Femur (tissue), 1 donor: ENCODE measurements around the gene DCAF5.
A peak's percentile ranks its signal among the peaks of the same experiment; 100 is the strongest.

Experiments used
- DNase-seq: peaks from one replicate; pipeline ENCODE4 v3.0.0-alpha.2; 2017

Gene DCAF5

DNA sequence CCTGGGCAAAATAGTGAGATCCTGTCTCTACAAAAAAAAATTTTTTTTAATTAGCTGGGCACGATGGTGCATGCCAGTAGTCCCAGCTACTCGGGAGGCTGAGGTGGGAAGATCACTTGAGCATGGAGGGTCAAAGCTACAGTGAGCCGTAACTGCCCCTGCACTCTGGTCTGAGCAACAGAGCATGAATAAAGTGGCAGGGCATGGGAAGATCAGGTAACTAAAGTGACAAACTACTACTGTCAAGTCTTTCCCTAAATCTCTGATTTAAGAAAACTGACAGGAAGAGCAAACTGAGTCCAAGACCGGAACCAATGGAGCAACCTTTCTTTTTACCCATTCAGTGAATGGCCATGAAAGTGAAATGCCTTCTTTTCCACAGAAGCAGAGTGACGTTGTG lies 10.8 kb downstream of the DCAF5 start:
- no peak for DNase-seq

DNA sequence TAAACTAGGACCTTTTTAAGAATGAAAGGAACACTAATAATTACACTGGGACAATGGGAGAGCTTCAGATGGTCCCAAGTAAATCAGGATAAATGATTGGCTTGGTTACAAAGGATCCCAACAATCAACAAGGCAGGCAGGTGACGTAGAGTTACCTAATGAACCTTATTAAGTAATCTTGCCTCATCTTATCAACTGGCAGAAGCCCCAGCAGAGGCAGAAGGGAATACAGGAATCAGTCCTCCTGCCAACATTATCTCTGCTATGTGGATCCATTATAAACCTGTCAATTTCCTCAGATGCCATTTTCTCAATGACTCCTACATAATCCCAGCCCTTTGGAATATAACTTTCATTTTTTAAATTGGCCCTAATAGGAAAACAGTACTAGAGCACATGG lies 11.4 kb downstream of the DCAF5 start:
- DNase-seq: no peak

DNA sequence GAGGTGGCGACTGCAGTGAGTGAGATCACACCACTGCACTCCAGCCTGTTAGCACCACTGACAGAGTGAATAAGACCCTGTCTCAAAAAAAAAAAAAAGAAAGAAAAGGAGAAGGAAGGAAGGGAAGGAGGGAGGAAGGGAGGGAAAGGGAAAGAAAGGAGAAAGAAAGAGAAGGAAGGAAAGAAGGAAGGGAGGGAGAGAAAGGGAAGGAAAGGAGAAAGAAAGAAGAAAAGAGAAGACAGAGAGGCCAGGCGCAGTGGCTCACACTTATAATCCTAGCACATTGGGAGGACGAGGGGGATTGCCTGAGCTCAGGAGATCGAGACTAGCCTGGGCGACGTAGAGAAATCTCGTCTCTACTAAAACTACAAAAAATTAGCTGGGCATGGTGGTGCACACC lies 13.2 kb downstream of the DCAF5 start:
- no peak for DNase-seq

DNA sequence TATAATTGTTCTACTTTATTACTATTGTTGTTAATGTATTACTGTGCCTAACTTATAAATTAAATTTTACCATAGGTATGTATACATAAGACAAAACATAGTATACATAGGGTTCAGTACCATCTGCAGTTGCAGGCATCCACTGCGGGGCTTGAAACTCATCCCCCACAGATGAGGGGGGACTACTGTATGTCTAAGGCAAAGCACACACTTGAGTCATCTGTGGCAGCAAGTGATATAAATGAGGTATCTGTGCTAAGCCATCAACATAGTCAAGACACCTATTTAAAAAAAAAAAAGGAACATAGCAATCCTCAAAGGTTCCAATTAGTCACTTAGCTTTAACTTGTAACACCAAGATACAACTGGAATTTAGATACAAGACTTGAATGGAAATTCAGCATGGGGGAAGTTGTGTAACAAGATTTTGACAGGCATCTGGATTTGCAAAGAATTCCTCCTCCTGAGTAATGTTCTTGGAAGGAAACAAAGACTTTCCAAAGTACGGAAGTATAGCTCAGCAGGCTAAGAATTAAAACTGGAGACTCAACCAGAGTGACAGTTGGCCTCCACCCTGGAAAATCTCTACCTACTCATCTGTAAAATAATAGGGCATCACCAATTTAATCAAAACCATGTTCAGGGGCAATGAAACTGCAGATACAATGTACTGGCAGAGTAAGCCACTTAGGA lies 14.9 kb downstream of the DCAF5 start:
- DNase-seq: peak; percentile 23

GRCh38 chr14:69137416-69137815 lies 15.5 kb downstream of the DCAF5 start:
- DNase-seq: no peak

- DNase-seq: no peak
These were observed 17.8 kb downstream of the DCAF5 start for GRCh38 chr14:69135133-69135532.

DNA sequence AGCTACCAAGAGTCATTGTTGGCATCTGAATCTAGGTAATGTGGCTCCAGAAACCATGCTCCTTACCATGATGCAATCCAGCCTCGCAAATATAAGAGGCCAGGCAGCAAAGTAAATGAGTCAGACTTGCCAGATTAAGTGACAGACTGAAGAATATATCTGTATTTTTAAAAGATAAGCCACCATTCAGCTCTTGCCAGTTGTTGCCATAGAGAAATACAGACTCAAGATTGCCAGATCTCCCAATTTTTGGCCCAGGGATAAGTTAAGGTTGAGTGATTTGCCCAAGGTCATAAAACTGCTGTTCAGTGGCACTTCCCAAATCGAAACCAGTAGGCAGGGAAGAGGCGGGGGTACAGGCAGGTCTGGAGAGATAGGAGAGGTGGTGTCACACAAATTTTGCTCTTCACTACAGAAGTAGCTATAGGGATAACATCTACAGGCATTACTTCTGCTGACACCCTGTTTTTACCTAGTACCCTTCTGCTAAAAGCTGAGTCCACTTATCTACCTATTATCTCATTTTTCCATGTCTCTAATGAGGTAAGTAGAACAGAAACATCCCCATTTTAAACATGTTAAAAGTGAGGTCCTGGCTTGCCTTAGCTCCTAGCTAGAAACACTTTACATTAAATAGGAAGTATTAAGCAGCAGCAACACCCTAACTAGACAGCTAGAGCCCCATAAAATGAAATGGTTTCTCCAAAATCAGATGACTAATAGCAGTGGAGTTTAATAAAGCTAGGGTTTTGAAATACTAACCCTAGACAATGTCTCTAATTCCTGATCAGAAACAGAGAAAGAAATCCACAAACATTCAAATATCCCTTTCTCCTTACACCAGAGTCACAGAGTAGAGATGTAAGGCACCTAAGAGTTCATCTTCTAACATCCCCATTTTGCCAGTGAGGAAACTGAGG lies 19.5 kb downstream of the DCAF5 start:
- DNase-seq: no peak

- DNase-seq: no peak
These were observed 20.3 kb downstream of the DCAF5 start for GRCh38 chr14:69132513-69133181.

DNA sequence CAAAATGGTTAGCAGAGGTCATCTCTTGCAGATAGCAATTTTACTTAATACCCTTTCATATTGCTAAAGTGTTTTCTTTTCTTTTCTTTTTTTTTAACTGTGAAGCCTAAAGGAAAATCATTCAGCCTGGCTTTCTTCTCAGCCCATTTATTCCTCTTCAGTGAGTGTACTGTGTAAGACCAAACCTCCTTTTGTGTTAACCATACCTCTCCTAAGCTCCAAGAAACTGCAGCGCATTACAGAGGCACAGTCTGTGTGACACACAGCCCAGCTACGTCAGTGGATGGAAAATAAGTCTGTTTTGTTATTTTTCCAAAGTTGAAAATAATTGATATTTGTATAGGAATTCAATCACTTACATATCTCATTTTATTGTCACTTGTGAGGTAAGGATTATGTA lies 21.7 kb downstream of the DCAF5 start:
- DNase-seq: no peak

DNA sequence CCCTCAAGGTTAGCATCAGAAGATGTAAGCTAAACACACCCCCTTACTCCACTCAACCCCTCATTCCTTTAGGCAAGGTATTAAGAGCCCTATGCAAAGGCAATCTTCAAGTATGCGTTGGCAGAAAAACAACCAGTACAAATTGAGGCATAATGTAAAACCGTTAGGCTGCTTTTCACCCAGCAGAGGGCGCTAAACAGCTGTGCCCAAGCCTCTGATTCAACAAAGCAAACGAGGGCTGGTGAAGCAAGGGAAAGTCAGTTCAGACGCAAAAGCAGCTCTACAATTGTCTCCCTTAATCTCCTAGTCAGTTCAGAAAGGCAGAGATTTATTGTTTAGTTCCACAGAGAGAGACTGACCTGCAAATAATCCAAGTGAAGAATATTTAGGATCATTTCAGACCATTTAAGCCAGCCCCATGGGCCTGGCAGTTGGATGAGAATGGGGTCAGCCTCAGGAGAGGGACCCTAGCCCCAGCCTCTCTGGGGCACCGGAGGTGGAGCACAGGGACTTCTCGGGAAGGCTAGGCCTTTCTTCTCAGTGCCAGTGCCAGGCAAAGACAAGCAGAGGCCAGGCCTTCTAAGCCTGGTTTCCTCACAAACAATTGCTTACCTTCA lies 23.5 kb downstream of the DCAF5 start:
- peak; percentile 79 for DNase-seq

- no peak for DNase-seq
These were observed 34.6 kb downstream of the DCAF5 start for GRCh38 chr14:69118305-69118704.

GRCh38 chr14:69117020-69117767 lies 35.7 kb downstream of the DCAF5 start:
- DNase-seq: no peak

- DNase-seq: no peak
These were observed 37.3 kb downstream of the DCAF5 start for GRCh38 chr14:69115407-69116185.

- DNase-seq: no peak
These were observed 38.2 kb downstream of the DCAF5 start for GRCh38 chr14:69114763-69115162.

DNA sequence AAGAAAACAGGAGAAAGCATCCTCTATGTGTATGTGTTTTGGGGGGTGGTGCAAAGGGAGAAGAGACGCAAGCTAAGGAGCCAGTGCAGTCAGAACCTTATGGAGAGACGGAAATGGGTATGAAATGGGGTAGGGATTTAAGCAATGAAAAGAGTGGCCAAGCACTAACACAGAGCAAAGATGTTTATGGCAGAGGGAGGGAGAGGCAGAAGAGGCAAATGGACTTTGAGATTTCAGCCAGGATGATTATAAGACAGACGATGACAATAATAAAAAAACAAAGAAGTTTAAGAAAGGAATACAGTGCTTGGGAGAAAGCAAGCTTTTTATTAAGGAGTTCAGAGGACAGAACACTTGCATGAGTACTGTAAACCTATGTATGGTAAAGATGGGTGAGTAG lies 44.6 kb downstream of the DCAF5 start:
- no peak for DNase-seq

DNA sequence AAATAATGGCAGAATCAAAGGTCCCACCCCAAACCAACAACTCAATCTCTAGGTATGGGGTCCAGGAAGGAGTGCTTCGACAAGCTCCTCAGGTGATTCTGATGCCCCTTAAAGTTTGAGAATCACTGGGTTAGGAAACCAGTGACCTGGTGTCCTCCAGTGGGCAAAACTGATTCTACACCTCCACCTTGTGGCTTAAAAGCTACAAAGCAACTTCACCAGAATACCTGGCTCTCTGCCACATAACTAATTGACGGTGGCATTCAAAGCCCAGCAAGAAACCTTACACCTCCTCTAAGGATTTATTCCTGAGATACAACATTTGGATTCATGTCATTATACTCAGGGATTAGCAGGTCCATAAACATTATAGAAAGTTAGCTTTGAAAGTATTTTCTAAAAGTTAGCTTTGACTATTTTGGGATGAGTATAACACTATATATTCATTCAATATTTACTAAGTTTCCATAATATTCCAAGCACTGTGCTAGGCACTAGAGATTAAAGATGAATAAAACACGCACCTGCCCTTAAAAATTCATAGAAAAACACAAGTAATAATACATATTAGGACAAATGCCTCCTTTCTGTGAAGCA lies 45.4 kb downstream of the DCAF5 start:
- DNase-seq: peak; percentile 56

- no peak for DNase-seq
These were observed 46.5 kb downstream of the DCAF5 start for GRCh38 chr14:69106451-69106850.

GRCh38 chr14:69105326-69105725 lies 47.6 kb downstream of the DCAF5 start:
- DNase-seq: no peak

GRCh38 chr14:69101331-69101826 lies 51.5 kb downstream of the DCAF5 start:
- no peak for DNase-seq

DNA sequence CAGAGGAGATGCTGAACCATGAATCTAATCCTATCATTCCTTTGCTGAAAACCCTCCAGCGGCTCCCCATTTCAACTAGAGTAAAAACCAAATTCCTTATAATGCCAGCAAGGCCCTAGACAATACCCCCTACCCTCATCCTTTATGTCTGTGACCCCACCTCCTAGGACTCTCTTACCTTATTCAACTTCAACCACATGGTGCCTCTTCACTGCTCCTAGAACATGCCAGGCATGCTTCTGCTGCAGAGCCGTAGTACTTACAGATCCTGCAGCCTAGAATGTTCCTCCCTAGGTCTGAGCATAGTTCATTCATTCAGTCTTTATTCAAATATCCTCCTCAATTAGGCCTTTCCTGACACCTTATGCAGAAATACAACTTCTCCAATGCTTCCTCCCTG lies 54.9 kb downstream of the DCAF5 start:
- DNase-seq: no peak
